Frontal cortex (tissue), 4 donors: Measurements from ENCODE around the gene PGM2. TPM values are rescaled to one million over a fixed set of nuclear protein-coding genes. Genes with fewer than 3 reads are reported as not detected.

Experiments
- DNase-seq, 2 donors: peaks; one replicate each; pipeline ENCODE4 v3.0.0; 2012; ENCODE audit warnings: low spot score in 2 of 2
- FAIRE-seq: peaks from 2 replicates; lab custom pipeline; 2012; peaks lifted over from hg19 to GRCh38; lab: Jason Lieb, UNC
- total RNA-seq: library from RNA; depleted of rRNA; stranded (reverse); fragments of >200 nt; gene quantifications from one replicate; pipeline ENCODE4 v1.2.3, GENCODE V29; 2014
- donor health status: control.
- donor health status: control.
- donor health status: control.

The PGM2 gene
- total RNA-seq, 1 donor from 2014 or later, result 10.6 TPM

DNA sequence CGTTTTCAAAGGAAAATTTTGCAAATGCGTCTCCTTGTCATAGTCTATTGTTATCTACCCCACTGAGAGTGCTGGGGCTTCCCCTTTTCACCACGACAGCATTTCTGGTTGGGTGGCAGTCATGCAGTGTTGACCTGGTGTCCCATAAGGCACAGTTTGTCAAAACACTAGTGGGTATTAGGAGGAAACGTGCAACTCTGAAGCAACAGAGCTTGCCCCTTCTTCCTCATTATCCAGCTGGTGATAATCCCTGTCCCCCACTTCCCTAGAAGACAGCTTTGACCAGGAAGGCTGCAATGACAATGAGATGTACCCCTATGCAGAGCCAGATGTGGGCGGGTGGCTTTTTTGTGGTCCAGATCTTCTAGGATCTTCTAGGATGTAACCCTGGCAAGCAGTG lies 66.2 kb downstream of the PGM2 start:
- FAIRE-seq (no peak), DNase-seq (no peak)

- DNase-seq, result no peak
- no peak for FAIRE-seq
These were observed 66.7 kb downstream of the PGM2 start for GRCh38 chr4:37893164-37893563.

DNA sequence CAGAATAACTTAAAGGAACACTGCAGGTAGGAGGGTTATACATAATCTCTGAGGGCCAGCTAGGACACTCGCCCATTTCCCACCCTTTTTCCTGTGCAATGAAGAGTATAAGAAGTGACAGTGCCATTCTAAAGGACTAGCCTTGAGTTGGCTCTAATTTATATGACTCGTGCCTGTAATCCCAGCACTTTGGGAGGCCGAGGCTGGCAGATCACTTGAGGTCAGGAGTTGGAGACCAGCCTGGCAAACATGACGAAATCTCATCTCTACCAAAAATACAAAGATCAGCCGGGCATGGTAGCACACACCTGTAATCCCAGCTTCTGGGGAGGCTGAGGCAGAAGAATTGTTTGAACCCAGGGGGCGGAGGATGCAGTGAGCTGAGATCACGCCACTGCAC lies 68.8 kb downstream of the PGM2 start:
- no peak for DNase-seq
- no peak for FAIRE-seq

DNA sequence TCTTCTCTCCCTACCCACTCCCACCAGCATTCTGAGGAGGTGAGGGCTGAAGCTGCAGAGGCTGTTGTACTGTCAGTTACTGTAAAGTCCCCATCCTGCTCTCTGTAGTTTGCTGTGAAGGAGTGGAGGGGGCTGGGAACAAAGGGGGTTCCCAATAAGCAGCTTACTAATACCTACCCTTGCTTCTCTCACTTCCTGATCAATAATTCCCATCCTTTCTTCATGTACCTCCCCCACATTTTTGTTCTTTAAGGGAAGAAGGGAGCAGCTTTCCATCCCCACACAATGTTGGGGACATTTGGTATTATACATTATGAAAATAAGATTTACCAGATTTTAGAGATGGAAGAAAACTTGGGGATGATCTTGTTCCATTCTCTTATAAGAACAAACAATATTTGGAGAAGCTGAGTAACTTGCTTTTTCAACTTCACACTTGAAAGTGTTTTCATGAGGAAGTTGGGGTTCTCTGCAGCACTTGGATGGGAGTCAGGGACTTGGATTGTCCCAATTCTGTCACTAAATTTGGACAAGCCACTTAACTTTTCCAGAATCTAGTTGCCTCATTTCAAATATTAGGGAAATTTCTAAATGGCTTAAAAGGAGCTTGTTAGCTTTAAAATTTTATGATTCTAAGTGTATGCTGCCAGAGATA lies 69.8 kb downstream of the PGM2 start:
- FAIRE-seq (no peak), DNase-seq (no peak)

- FAIRE-seq (no peak), DNase-seq (no peak)
These were observed 75.7 kb downstream of the PGM2 start for GRCh38 chr4:37902212-37902611.

DNA sequence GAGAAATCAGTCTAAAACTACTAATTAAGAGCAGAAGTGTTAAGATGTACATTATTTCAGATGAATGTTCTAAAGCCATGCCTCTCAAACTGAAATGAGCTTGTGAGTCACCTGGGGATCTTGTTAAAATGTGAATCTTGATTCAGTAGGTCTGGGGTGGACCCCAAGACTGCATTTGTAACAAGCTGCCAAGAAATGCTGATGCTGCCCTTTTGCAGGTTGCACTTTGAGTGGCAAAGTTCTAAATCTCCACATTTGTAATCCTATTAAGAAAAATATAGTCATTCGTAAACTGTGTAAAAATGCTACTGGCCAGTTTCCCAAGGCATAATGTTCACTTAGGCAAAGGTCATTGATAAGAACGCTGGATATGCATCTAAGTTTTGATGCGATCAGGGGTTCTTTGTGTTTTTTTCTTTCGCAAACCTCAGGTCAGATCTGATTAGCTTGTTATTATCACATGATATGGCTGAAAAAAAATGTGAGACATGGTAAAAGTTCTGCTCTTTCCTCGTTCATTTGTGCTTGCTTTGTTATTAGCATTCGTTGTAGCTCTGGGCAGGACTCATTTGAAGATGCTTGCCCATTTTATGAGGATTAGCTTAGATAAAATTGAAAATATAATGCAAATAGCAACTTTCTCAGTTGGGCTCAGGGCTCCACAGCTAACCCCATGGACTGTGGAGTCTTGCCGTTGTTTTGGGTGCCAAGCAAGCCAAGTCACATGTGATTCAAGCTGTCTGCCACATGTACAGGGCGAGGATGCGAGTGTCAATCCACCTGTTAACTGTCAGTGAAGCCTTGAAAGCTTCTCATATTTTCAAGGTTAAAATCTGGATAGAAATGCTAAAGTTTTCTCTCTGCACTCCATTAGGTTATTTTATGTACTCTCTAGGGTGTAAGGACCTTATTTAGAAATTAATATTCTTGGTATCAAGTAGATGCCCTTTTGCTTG lies 76.5 kb downstream of the PGM2 start:
- no peak for FAIRE-seq
- no peak for DNase-seq

- FAIRE-seq (no peak), DNase-seq (no peak)
These were observed 77.4 kb downstream of the PGM2 start for GRCh38 chr4:37903901-37904300.

DNA sequence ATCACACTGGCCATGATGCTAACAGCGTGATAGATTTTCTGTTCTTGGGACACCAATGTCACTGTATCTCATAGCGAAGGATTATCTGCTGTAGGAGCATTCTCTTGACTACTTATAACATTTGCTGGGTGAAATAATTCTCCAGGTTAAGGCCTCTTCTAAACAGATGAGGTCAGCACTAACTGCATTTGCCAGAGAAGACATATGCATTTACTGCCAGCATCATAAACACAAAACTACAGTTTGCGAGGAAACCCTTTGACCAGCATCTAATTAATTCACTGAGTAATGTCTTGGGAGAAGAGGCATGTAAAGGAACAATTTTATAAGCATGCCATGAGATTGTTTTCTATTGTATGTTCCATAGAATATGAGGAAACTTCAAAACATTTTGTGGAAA lies 78.3 kb downstream of the PGM2 start:
- no peak for FAIRE-seq
- no peak for DNase-seq

GRCh38 chr4:37905533-37906169 lies 79.2 kb downstream of the PGM2 start:
- DNase-seq (no peak), FAIRE-seq (no peak)

DNA sequence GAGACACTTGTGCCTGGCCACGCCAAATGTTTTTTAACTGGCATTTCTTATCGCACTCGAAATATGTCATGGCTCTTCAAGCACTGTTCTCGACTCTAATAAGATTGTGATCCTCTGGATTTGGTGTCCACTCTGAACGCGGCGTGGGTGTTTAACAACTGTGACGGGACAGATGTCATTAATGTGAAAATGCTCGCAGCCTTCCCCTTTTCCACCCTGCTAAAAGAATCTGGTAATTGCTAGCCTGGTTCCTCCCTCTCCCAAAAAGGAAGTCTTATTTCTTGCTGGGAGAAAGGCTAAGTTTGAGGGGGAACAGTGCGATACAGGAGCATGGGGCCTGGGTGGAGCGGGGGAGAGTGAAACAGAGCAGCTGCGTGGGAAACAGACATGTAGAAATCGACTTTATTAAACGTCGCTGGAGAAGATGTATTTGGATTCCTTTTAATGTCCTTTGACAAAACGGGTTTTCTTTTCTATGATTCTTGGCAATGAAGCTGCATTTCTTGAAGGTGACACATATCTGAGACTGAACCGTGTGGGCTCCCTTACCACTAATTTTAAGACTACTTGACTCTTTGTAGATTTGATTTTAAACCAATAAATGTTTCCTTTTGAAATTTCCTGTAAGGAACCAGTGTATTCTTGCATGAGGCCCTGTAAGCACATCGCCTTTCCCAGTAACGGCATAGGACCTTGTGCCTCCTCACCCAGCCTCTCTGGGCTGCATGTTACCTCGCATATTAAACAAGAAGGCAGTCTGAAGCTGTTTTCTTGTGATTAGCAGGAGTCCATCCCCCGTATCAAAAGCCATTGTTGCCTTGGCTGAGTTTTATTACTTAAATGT lies 82.2 kb downstream of the PGM2 start:
- FAIRE-seq (no peak), DNase-seq (no peak)

GRCh38 chr4:37909332-37910090 lies 83.0 kb downstream of the PGM2 start:
- no peak for FAIRE-seq

DNA sequence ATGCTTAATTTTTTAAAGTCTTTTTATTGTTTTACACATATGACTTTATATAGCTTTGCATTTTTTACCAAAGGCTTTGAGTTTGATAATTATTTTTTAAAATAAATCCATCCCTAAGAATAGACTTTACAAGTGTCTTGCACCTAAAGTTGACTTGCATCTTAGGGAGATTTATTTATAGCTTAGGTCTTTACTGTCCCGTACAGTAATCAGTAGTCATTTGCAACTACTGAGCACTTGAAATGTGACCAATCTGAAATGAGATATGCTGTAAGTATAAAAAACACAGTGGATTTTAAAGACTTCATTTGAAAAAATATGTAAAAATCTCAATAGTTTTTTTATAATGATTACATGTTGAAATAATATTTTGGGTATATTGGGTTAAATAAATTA lies 83.6 kb downstream of the PGM2 start:
- no peak for DNase-seq

More at GRCh38 chr4:37909332-37910090, 83.0 kb downstream of the PGM2 start:
- DNase-seq, result no peak

More for the DNA sequence above, 83.6 kb downstream of the PGM2 start:
- FAIRE-seq, result no peak

Other genes starting within 250 kb of the PGM2 start
- 38.7 TPM for gene RELL1, start 140.3 kb upstream of the PGM2 start, total RNA-seq
- gene TBC1D1, start 64.4 kb downstream of the PGM2 start, total RNA-seq, result 64.8 TPM
- gene PTTG2, start 133.7 kb downstream of the PGM2 start, total RNA-seq, result not detected